Fibroblast of skin of left biceps (primary cell): ENCODE results near the gene CCR8.
"Not testable (repeated sequence)": the region's sequence is repeated elsewhere in the genome, so short reads cannot be mapped to it uniquely, and the experiment has no call there.

ENCODE experiments used
- DNase-seq, 2 experiments: peaks; one replicate each; pipeline ENCODE4 v3.0.0-alpha.2; 2013; ENCODE audit warnings: low read depth in 2 of 2

CCR8 gene

DNA sequence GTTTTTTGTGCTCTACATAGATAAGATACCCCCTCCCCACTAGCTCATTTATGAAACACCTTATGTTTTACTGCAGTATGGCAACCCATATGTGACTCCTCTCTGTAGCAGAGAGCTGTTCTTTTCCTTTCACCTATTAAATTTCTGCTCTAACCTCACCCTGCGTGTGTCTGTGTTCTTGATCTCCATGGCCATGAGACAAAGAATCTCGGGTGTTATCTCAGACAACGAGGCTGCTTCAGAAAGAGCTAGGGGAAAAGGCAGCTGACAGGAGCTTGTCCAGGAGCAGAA lies 18.0 kb downstream of the CCR8 start:
- no peak for DNase-seq

DNA sequence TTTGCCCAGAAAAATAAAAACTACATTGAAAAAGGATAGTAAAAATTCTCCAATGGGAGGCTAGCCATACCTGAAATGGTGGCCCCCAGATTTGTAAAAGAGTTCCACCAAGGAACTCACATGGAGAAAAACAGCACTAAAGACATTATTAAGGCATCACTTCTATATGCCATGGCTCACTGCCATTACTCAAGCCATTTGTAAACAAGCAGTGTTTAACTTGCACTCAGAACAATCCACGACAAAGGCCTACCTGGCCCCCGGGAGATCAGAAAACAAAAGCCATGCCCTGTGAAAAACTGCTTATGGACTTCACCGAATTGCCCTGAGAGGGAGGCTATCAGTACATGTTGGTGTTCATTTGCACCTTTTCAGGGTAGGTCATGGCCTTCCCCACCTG lies 19.6 kb downstream of the CCR8 start:
- no peak for DNase-seq

GRCh38 chr3:39350714-39351113 lies 21.2 kb downstream of the CCR8 start:
- DNase-seq = no peak

GRCh38 chr3:39351134-39351533 lies 21.6 kb downstream of the CCR8 start:
- DNase-seq = not testable (repeated sequence)

DNA sequence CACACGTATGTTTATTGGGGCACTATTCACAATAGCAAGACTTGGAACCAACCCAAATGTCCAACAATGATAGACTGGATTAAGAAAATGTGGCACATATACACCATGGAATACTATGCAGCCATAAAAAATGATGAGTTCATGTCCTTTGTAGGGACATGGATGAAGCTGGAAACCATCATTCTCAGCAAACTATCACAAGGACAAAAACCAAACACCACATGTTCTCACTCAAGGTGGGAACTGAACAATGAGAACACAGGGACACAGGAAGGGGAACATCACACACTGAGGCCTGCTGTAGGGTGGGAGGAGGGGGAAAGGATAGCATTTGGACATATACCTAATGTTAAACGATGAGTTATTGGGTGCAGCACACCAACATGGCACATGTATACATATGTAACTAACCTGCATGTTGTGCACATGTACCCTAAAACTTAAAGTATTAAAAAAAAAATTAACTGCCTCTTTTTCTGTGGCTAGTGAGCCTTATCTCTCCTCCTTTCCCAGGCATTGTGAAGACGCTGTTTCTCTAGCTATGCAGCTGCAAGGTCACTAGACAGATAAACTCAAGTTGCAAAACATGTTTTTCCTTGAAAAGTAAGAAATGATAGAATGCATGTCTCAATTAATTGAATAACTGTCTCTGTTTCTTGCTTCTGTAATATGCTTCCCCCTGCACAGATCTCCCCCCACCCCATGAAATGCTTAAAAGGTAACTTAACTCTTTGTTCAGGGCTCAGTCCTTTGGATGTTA lies 23.8 kb downstream of the CCR8 start:
- not testable (repeated sequence) for DNase-seq

- no peak for DNase-seq
Measured at GRCh38 chr3:39358333-39358732, 28.8 kb downstream of the CCR8 start.

- no peak for DNase-seq
Measured at GRCh38 chr3:39361252-39361927, 31.9 kb downstream of the CCR8 start.

GRCh38 chr3:39362192-39362591 lies 32.7 kb downstream of the CCR8 start:
- DNase-seq = no peak

- no peak for DNase-seq
Measured at GRCh38 chr3:39362812-39363211, 33.3 kb downstream of the CCR8 start.

- DNase-seq = not testable (repeated sequence)
Measured at GRCh38 chr3:39370450-39370849, 40.9 kb downstream of the CCR8 start.

DNA sequence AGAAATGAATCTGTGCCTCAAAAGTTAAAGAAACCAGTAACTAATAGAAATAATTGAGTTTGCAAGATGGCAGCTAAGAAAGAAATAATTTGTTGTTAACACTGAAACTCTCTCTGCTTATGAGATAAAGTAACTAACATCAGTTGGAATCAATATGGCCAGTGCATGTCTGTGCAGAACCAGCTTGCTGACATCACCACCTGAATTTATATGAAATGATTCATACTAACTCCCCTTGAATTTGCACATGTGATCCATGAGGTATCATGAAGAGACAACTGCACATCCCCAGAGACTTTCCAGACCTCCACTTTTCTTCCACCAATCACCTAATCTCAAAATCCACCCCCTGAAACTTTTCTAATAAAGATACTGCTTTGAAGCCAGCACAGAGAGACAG lies 43.3 kb downstream of the CCR8 start:
- no peak for DNase-seq

GRCh38 chr3:39376959-39377634 lies 47.6 kb downstream of the CCR8 start:
- DNase-seq = no peak

GRCh38 chr3:39378088-39378487 lies 48.6 kb downstream of the CCR8 start:
- no peak for DNase-seq

DNA sequence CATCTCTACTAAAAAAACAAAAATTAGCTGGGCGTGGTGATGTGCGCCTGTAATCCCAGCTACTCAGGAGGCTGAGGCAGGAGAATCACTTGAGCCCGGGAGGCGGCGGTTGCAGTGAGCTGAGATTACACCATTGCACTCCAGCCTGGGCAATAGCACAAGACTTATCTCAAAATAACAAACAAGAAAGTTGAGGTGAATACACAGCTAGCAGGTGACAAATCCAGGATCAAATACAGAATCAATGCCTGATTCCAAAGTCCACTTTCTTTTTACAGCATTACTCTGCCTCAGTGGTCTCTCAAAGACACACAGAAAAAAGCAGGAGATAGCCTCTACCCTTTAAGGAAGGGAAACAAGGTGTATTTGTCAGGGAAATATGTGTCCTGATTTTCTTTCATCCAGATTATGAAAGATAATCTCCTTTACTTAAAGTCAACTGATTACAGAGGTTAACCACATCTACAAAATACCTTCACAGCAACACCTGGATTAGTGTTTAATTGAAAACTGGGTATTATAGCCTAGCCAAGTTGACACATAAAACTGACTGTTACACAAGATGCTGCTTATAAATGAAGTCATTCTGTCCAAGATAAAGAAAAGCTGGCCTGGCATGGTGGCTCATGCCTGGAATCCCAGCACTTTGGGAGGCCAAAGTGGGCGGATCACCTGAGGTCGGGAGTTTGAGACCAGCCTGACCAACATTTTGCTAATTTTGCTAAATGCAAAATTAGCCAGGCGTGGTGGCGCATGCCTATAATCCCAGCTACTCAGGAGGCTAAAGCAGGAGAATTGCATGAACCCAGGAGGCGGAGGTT lies 49.7 kb downstream of the CCR8 start:
- DNase-seq = no peak

DNA sequence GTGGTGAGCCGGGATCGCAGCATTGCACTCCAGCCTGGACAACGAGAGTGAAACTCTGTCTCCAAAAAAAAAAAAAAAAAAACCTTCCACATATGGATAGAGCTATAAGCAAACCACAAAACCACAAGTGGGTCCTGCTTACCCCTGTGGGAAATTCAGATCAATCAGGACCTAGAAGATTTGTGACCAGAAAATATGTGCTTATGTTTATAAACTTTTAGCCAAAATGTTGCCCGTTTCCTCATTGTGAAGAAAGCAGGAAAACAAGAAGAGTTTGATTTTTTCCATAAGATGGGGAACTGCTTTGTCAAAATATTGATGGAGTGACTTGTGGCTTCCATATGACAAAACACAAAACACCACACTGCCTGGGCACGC lies 50.3 kb downstream of the CCR8 start:
- no peak for DNase-seq

DNA sequence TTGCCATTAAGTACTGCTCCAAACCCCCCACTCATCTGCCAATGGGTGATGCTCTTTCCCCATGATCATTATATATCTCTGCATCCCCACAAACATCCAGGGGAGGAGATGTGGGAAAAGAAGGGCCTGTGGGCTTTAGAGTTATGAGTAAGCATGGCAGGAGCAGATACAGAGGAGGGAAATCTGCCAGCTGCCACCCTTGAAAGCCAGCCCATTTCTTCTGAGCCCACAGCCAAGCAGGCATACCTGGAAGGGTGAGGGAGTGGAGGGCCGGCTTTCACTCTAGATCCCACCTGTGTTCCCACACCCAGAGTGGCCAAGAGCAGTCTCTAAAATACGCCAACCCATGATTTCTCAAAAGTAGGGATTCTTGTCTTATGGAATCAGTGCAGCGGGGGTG lies 51.9 kb downstream of the CCR8 start:
- no peak for DNase-seq
